HG03066 (cell line): ENCODE results near the gene ADGRG6.
"Not testable (repeated sequence)": the region's sequence is repeated elsewhere in the genome, so short reads cannot be mapped to it uniquely, and the experiment has no call there.

Source experiments
- ATAC-seq: cut with Tn5 transposase; IDR thresholded peaks from one replicate; pipeline ENCODE4 v1.9.1; 2021; ENCODE audit warnings: low read depth; ENCODE audit not compliant: unreplicated experiment

The ADGRG6 gene

DNA sequence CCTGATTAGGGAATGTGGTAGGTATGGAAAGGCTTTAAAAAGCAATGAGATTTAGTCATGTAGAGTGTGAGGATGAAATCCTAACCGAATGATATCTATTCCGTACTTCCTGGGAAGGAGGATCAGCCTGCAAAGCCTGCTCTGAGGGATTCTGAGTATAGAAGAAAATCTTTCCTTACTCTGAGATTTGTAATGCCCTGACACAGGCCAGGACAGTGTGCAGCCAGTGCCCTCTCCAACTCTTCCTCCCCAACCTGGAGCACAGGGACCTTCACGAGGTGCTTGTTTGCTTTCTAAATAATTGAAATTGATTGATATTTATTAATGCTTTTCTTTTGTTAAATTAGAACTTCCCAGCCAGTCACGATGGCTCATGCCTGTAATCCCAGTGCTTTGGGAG lies 131.6 kb downstream of the ADGRG6 start:
- no peak for ATAC-seq

DNA sequence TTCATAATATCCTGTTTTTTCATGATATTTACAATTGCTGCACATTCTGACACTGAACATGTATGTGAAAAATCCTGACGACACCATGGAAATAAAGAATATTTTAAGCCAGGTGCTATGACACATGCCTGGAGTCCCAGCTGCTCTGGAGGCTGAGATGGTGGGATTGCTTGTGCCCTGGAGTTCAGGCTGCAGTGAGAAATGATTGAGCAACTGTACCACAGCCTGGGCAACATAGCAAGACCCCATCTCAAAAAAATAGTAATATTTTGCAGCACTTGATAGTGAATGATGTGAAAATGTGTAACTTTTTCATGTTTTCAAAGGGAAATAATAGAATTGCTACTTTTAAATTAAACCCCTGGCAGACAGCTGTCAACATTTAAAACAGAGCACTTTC lies 137.1 kb downstream of the ADGRG6 start:
- no peak for ATAC-seq

DNA sequence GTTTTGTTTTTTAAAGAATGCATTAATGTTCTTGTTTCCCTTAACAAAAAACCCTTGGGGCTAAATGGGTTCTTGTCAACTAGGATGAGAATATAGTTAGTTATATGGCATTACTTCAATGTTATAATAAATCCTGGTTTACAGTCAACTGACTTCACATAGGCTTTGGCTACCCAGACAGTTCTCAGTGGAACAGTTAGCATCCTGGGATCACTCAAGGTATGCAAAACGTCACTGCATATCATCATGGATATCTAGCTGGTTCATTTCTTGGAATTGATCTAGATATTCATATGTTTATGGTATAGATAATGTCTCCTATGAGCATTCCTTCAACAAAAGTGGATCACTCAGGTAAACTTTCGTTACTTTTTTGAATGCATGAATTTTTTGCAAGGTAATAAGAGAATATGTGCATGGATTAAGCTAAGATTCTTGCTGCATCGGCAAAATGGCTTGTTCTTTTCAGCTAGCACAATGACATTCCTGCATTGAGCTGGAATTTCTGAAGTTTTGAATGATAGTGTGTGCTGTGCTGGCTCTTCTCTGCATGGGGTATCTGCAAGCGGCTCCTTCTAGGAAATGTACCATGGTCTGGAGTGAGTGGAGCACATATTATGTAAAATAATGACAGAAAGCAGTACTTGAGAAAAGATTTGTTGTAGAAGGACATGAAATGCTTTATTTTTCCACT lies 138.9 kb downstream of the ADGRG6 start:
- ATAC-seq: no peak

DNA sequence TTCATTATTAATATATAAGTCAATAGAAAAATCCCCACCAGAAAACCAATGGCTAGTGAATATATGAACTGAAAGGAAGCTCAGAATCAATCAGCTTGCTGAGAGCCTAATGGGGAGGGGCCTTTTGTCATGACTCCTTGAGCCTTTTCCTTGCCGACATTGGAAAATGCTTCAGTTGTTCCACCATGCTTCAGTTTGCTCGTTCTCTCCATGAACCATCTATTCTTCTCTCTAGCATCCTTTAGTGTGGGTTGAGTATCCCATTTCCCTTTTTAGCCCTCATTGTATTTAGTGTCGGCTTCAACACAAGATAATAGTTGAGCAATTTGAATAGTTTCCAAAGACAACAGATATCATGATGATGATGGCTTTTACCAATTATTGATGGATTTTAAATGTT lies 139.9 kb downstream of the ADGRG6 start:
- no peak for ATAC-seq

DNA sequence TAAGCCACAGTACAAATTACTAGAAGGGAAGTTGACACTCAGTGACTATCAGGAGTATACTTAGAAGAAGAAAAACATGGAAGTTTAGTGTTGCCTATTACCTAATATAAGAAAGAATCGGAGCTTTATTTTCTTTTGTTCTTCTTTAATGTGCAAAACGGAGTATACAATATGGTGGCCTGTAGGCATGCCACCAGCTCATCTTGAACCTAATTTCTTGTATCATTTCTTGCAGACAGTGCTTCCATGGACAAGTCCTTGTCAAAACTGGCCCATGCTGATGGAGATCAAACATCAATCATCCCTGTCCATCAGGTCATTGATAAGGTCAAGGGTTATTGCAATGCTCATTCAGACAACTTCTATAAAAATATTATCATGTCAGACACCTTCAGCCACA lies 141.3 kb downstream of the ADGRG6 start:
- no peak for ATAC-seq

DNA sequence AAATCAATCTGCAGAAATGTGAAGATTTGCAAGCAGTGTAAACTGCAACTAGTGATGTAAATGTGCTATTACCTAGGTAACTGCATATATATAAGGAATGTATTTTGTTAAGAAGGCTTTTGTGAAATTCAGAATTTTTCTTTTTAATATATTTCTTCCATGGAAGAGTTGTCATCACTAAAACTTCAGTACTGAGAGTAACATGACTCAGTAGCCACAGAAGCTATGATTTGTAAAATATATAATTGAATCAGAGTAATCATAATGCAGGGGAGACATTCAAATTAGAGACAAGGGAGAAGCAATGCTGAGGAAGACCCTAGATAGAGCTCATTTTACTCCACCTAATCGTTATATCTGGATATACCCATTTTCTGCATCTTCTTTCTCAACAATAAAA lies 141.7 kb downstream of the ADGRG6 start:
- no peak for ATAC-seq

DNA sequence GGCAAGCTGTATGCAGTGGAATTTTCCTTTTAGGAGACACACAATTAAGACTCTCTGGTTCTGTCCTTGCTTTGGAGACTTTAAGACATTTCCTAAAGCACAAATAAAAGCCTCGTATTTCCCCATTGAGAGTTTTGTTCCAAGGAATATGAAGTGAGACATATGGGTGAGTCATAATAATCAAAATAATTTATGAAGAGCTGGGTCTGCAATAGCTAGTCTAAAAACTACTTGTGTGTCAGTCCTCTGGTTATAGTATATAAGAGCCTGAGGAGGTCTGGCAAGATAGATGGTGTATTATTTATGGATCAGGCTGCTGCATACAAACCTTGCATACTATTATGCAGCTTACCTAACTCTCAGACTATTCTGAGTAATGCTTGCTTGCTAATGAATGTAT lies 142.6 kb downstream of the ADGRG6 start:
- ATAC-seq: no peak

DNA sequence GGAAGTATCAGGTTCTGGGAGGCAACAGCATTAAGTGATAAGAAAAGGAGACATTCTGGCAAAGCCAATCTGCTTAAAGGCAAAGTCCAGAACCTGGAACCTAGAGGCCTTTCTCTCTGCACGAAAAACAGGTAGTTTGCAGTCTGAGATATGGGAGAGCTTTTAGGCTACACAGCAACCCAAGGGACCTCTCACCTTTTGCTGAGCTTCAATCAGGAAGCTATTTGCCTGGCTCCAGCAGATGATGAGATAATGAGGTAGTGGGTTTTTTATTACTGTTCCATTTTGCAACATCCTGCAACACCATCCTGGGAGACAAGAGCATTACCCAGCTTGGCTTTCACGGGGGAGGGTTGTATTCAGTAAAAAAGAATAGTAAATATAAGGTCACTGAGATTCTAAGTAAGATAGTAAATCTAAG lies 143.1 kb downstream of the ADGRG6 start:
- ATAC-seq: no peak

DNA sequence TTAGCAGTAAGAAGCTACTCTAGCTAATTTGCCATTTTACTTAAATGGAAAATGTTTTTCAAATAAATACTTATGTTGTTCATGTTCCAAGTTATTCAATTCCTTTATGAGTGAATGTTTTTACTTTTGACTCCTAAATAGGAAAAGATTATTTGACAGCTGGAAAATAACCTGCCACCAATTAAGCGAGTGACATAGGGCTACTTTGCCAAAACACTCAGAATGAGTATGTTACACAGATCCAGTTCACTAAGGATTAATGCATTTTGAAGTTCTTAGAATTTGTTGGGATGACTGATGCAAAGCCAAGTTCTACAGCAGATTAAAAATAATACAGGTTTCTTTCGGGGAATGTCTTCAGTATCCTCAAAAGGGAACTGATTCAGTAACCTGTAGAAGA lies 144.4 kb downstream of the ADGRG6 start:
- ATAC-seq: no peak

DNA sequence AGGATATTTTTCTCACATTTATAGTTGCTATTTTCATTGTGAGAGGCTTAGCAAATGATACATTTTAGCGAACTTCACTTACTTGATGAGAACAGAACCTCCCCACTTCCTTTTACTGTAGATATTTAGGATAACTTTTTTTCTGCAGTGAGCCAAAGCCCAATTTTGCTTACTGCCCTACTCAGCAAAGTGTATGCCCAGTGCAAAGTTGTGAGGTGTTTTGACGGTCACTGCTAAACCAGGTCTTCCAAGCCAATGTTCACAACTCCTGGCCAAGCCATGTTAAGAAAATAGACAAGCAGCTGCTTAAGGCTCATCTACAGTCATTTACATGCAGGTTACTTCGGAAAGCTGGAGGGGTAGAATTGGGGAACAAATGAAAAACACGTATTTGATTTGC lies 144.8 kb downstream of the ADGRG6 start:
- ATAC-seq: no peak

DNA sequence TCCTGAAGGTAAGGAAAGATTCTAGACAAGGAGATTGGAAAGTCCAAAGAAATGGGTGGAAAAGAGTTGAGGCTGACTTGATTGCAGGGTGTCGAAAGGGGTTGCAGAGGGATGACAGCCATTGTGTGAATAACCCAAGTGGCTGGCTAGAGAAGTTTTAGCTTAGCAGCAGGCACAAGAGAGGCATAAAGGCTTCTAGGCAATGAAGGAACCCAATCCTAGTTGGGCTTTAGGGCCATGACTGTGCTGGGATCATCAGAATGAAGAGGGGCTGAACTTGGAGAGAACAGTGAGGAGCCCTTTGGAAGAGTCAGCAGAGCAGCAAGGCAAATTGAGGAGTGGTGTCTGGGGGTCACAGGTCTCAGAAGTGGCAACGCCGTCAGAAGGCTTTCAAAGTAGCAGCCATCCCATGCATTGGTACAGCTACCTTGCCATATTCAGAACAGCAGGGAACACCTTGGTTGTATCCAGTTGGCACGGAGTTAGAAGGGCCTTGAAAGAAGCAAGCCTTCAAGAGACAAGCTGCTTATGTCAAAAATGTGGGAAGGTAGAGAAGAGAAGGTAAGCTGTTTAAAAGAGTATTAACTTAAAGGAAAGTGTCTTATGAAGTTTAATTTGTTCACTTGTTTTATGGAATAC lies 146.4 kb downstream of the ADGRG6 start:
- ATAC-seq: no peak

DNA sequence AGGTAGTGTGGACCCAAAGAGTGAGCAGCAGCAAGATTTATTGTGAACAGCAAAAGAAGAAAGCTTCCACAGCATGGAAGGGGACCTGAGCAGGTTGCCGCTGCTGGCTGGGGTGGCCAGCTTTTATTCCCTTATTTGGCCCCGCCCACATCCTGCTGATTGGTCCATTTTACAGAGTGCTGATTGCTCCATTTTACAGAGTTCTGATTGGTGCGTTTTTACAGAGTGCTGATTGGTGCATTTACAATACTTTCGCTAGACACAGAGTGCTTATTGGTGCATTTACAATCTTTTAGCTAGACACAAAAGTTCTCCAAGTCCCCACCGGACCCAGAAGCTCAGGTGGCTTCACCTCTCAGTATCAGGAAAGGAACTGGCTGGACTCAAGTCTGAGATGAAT lies 149.0 kb downstream of the ADGRG6 start:
- ATAC-seq: not testable (repeated sequence)

DNA sequence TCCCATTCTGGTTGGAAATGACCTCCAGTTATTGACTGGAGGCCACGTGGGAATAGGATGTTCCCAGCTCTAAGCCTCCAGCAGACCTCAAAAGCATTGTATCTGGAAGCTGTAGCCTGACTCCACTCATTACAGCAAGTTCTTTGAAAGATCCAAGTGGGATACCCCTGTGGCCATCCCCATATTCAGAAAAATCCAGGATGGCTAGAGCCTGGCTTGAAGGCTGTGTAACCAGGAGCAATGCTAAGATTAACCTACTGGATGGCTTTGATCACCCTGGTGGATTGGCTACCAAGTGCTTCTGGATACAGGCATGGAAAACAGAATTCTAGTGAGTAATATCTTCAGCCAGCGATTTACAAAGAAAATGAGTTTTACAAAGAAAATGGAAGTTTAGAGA lies 151.2 kb downstream of the ADGRG6 start:
- ATAC-seq: no peak

DNA sequence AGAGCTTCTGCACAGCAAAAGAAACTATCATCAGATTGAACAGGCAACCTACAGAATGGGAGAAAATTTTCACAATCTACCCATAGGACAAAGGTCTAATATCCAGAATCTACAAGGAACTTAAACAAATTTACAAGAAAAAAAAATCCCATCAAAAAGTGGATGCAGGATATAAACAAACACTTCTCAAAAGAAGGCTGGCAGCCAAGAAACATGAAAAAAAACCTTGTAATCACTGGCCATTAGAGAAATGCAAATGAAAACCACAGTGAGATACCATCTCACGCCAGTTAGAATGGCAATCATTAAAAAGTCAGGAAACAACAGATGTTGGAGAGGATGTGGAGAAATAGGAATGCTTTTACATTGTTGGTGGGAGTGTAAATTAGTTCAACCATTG lies 152.4 kb downstream of the ADGRG6 start:
- ATAC-seq: not testable (repeated sequence)

DNA sequence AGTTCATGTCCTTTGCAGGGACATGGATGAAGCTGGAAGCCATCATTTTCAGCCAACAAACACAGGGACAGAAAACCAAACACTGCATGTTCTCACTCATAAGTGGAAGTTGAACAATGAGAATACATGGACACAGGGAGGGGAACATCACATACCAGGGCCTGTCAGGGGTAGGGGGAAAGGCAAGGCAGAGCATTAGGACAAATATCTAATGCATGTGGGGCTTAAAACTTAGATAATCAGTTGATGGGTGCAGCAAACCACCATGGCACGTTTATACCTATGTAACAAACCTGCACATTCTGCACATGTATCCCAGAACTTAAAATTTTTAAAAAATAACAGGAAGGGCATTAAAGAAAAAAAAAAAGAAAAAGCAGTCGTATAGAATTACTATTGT lies 153.0 kb downstream of the ADGRG6 start:
- ATAC-seq: not testable (repeated sequence)

DNA sequence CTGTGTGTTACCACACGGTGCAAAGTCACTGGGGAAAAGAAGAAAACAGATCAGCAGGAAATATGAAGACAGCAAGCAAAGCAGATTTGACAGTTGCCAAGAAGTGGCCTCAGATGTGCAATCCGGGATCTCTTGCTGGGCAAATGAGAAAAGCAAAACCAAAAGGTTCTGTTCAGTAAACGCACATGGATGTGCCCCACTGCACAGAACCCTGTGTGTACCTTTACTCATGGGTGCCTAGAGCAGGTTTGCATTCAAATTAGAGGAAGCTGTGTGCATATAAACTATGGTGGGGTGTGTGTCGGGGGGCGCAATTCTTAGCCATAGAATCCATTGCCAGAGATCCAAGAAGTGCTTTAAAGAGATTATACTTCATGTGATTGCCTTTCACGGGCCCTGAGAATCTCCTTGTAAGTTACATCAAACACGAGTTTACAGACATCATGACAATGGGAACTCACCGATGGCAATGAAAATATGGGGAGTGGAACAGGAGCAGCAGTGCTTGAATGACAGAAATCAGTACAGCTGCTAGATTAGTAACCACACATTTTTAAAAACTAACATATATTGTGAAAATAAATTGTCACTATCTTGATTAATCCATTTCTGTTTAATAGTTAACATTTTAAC lies 154.3 kb downstream of the ADGRG6 start:
- ATAC-seq: no peak

DNA sequence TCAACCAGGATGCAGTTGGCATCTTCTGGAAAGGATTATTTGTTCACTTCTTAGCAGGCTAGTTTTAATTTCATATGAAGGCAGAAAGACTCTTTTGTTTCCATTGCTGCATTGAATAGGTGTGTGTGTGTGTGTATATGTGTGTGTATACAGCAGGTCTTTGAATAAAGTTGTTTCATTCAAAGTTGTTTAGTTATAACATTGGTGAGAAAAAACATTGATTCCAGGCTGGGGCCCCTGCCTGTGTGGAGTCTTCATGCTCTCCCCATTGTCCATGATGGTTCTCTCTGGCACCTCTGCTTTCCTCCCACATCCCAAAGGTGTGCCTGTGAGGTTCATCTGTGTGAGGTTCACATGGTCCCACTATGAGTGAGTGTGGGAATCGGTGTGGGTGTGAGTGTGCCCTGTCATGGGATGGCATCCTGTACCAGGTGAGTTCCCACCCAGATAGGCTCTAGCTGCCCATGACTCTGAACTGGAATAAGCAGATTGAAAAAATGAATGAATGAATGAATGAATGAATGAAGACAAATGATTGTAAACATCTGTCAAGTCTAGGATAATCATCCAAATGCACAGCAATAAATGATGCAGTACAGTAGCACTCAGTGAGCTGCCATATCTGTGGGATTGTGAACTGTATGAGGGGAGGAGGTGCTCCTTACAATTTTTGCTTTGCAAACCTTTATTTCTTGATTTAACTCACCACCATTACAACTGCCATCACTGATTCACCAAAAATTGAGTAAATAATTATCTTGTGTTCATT lies 156.0 kb downstream of the ADGRG6 start:
- ATAC-seq: no peak

DNA sequence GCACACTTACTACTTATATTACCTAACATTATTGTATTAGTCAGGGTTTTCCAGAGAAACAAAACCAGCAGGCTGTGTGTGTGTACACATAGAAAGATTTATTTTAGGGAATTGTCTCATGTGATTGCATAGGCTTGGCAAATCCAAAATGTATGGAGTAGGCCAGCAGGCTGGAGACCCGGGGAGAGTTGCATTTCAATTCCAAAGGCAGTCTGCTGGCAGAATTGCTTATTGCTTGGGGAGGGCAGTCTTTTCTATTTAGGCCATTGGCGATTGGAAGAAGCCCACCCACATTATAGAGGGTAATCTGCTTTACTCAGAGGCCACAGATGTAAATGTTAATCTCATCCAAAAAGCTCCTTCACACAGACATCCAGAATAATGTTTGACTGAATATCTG lies 157.0 kb downstream of the ADGRG6 start:
- ATAC-seq: no peak

DNA sequence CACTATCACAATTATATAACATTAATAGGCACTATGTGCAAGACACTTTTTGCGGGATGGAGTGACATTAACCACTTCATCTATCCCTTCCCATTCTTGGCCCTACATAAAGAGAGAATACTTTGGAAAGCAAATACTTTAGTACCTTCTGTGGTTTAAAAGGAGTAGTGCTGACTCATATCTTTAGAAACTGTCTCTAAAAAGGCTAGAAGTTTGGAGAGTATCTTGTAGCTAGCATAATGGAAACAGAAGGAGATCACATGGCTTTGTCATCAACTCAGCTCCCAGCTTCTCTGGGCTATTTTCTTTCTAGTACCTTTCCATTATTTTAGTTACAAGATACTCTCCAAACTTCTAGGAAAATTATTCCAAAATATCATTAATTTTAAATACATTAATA lies 157.5 kb downstream of the ADGRG6 start:
- no peak for ATAC-seq

DNA sequence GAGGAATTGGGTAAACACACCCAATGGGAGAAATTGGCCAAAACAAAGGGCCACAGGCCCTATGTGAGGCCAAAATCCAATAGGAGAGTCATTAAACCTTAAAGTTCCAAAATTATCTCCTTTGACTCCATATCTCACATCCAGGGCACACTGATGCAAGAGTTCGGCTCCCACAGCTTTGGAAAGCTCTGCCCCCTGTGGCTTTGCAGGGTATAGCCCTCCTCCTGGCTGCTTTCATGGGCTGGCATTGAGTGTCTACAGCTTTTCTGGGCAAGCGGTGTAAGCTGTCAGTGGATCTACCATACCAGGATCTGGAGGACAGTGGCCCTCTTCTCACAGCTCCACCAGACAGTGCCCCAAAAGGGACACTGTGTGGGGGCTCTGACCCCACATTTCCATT lies 160.5 kb downstream of the ADGRG6 start:
- ATAC-seq: no peak

DNA sequence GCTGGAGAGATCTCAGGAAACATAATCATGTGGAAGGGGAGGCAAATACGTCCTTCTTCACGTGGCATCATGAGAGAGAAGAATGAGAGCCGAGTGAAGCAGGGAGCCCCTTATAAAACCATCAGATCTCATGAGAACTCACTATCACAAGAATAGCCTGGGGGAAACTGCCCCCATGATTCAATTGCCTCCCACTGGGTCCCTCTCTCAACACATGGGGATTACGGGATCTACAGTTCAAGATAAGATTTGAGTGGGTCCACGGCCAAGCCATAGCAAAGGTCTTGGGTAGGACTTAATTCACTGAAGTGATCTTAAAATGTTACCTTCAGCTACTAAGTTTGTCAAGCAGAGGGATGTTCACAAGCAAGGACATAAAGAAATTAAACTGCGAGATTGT lies 162.2 kb downstream of the ADGRG6 start:
- ATAC-seq: no peak
